ENCODE data around the gene KRT9.
"Not testable (repeated sequence)": the region's sequence is repeated elsewhere in the genome, so short reads cannot be mapped to it uniquely, and the experiment has no call there.

Gene KRT9, protein sequence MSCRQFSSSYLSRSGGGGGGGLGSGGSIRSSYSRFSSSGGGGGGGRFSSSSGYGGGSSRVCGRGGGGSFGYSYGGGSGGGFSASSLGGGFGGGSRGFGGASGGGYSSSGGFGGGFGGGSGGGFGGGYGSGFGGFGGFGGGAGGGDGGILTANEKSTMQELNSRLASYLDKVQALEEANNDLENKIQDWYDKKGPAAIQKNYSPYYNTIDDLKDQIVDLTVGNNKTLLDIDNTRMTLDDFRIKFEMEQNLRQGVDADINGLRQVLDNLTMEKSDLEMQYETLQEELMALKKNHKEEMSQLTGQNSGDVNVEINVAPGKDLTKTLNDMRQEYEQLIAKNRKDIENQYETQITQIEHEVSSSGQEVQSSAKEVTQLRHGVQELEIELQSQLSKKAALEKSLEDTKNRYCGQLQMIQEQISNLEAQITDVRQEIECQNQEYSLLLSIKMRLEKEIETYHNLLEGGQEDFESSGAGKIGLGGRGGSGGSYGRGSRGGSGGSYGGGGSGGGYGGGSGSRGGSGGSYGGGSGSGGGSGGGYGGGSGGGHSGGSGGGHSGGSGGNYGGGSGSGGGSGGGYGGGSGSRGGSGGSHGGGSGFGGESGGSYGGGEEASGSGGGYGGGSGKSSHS

DNA sequence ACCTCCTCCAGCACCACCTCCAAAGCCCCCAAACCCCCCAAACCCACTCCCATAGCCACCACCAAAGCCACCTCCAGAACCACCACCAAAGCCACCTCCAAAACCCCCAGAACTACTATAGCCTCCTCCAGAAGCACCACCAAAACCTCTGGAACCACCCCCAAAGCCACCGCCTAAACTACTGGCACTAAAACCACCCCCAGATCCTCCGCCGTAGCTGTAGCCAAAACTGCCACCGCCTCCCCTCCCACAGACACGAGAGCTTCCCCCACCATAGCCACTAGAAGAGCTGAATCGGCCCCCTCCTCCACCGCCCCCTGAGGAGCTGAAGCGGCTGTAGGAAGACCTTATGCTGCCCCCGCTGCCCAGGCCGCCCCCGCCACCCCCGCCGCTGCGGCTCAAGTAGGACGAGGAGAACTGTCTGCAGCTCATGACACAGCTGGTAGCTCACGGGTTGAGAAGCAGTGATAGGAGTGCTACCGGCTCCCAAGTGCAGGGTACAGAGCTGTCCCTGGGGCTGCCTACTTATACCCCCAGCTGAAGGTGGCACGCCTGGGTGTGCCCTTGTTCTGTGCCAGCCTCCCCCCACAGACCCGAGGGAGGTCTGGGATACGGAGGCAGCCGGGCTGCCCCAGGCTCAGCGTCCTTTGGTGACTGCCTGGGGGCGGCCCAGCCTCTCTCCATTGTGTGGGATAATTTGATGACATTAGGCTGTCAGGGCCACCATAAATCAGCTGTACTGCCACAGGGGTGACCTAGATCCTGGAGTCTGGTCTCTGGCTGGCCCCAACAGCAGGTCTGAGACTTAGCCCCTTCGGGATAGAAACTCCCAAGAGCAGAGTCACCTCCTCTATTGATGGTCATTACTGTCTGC lies at the start of gene KRT9:
KRT9 (minus strand) TSS at position 499 of the 874 bp plus-strand sequence; CDS start at position 432, 67 bp downstream.
- DNase-seq = no peak

GRCh38 chr17:41621435-41621817 lies 49.6 kb upstream of the KRT9 start:
- DNase-seq = not testable (repeated sequence)

DNA sequence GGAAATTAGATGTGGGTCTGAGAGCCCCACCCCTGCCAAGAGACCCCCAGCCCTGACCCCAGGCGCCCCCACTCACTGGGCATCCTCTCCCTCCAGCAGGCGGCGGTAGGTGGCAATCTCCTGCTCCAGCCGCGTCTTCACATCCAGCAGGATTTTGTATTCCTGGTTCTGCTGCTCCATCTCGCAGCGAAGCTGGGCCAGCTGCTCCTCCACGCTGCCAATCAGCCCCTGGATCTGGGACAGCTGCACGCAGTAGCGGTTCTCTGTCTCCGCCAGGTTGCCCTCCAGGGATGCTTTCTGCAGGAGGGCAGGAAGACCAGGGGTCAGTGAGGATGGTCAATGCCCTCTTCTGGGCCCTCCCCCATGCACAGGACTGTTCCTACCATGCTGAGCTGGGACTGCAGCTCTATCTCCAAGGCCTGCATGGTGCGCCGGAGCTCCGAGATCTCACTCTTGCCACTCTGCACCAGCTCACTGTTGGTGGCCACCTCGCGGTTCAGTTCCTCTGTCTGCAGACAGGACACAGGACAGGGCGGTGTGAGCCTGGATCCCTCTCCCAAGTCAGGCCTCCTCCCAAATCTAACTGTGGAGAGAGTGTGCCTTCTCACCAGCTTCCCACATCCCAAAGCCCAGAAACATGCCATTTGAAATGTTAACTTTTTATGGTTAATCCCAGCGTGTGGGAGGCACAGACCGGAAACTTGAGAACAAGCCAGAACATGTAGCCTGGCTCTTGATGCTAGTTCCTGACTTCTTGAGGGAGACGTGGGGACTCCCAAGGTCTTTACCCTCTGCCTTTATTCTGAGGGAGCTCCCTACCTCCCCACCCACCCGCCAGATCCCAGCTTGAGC lies 49.0 kb upstream of the KRT9 start:
- DNase-seq = no peak

DNA sequence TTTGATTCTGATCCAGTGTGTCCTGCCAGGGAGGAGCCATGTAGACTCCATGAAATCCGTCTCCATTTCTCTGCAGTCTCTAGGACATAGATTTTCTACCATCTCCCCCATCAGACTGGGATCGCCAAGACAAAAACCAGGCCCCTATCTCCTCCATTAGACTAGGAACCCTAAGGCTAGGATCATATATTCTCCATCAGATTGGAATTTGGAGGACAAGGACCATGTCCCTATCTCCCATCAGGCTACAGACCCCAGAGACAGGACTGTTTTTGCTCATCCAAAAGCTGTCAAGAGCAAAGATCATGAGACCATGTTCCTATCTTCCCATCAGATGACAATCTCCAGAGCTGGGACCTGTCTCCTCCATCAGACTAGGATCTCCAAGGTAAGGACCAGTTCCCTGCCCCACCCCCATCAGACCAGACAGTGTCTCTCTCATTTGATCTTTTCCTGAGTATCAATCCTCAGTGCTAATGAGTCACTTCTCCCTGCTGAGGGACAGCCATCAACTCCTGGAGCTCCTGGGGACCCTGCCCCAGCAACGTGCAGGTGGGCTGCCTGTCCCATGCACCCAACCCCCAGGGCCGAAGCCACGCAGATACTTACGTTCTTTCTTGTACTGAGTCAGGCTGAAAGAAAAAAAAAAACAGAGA lies 48.2 kb upstream of the KRT9 start:
- DNase-seq = not testable (repeated sequence)

DNA sequence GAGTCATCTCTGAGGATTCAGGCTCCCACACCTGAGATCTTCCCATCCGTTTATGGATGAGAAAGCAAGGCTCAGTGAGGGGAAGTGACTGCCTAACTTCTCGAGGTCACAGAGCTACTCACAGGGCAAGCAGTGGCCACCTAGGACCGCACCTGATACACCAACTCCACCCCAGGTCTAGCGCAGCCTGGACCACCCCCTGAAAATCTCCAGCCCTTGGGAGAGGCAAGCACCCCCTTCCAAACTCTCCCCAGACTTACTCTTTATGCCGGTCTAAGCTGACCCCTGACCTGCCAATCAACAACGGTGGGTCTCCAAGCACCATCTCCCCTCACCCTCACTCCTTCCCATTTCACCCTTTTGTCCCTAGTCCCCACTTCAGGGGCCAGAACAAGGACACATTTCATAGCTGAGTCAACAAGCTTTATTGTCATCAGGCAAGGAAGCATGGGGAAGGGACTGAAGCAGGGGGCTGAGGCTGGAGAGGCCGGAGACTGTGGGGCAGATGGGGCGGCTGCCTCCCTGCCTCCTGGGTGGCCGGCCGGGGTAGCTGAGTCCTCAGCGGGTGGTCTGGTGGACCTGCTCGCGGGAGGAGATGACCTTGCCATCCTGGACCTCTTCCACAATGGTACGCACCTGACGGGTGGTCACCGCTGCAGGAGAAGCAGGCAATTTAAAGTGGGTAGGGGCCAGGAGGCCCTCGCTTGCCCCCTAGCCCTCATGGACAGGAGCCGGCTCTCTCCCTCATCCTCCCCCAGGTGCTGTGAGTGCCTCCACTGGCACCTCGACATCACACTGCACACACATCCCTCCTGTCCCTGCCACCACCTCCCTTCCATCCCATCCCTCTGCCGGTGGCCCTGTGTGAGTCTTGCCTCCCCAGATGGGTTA lies 47.4 kb upstream of the KRT9 start:
- no peak for DNase-seq

DNA sequence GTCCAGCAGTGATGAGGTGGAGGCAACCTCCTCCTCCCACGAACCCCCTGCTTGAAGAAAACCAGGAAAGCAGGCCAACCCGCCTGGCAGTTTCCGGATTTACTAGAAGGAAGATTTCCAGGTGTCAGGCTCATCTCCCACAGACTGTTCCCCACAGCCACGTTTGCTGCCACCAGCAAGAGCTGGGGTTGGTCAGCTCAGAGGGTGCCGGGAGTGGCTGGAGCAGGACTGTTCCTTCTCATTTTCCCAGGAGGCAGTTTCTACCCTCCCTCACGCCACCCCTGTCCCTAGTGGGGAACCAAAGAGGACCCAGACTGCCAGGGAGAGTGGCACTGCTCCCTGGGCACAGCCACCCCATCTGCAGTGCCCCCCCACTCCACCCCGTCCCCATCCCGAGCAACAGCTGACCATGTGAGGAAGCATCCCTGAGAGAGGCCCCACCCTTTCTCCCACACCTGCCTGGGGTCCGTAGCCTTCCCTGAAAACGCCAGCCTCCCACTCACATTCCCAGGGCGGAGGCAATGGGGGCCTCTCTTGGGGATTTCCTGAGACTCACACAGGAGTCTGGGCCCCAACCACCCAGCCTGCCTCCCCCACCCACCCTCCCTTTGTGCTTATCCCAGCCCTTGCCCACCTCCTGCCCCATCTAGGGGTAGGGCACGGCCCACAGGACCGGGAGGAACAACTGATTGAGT lies 46.6 kb upstream of the KRT9 start:
- no peak for DNase-seq

DNA sequence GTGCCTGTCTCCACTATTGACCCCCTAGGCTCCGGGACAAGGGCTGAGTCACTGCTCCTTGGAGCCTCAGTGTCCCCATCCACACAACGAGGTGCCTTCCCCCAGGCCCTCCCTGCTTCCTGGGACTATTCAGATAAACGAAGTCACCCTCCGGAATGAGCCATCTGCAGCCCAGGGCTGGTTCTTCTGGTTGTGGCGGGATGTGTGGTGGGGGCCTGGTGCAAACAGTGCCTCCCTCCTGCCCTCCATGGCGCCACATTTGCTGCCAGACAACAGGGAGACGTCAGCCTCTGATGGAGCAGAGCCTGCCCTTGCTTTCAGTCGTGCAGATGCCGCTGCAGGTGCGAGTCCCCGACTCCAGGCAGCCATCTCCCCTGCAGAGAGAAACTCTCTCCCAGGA lies 45.8 kb upstream of the KRT9 start:
- DNase-seq = no peak

DNA sequence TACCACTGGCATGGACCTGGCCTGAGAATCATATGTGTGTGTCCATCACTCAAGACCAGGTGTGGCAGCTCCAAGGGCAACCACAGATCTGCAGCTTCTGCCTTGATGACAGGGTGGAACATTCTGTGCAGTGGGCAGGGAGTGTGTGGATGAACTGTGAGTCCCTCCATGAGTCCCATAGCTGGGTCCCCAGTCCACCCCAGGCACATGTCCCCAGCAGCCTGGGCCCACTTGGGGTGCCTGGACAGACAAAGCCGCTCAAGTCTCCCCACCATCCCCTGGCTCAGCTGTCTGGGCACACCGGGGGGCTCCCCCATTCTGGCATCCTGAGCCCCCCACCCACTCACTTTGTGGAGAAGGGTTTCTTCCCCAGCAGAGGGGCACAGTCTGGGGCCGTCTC lies 45.3 kb upstream of the KRT9 start:
- DNase-seq = no peak

GRCh38 chr17:41616486-41616885 lies 44.6 kb upstream of the KRT9 start:
- not testable (repeated sequence) for DNase-seq

DNA sequence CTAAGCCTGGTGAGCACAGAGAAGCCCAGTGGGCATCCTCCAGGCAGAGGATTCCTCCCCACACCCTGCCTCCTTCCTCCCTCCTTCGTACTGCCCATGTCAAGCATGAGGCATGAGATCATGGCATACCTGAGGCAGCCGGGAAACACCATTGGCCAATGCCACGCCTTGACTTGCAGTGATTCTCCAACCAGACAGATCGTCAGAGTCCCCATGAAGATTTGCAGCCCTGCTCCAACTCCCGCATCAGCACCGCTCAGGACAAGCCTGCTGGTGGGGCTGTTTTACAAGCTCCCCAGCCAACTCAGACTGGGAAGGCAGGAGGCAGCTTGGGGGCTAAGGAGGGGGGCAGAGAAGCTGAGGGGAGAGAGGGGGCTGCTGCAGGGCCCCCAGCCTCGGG lies 43.6 kb upstream of the KRT9 start:
- DNase-seq = no peak

- not testable (repeated sequence) for DNase-seq
These were observed 42.9 kb upstream of the KRT9 start for GRCh38 chr17:41614767-41615166.

DNA sequence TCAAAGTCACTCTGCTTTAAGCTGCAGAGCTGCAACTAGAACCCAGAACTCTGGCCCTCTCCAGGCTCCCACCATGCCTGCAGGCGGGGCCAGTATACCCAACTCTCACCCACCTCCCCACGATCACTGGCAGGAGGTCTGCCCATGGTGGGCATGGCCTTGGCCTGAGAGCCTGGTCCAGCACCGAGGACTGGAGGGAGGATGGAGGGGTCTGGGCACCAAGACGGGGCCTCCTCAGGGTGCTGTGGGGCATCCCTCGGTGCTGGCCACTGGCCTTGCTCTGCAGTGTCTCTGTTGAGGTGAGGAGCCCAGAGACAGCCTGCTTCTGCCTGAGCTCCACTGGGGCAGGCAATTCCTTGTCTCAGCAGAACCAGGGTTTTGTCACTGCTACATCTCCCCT lies 42.2 kb upstream of the KRT9 start:
- no peak for DNase-seq

DNA sequence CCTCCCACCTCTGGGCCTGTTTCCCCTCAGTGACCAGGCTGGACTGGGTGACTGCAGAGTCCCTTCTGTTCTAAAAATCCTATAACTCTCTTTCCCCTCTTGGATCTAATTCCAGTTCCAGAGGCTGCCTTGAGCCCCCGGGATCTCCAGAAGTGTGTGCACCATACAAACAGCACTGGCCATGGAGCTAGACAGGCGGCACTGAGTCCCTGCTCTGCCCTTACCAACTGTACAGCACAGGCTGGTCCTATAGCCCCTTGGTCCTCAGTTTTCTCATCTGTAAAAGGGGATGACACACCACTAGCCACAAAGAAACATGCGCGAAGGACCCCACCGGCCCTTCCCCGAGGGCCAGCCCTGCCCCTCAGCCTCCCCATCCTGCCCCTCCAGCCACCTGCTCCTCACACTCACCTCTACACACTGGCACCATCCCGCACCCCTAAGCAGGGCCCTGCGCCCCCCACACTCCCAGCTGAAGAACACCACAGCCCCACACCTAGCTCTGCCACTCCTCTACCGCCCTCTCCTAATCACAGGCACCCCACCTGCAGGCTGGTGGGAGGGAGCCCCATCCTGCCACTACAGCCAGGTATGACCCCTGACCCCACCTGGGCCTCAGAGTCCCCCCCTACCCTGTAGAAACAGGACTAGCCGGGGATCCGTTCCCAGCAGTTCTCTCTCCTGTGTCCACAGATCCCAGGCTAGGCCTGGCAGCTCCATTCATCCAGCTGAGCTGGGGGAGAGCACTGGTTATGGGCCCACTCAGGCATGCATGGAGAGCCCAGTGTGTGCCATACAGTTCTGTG lies 41.6 kb upstream of the KRT9 start:
- DNase-seq = no peak

DNA sequence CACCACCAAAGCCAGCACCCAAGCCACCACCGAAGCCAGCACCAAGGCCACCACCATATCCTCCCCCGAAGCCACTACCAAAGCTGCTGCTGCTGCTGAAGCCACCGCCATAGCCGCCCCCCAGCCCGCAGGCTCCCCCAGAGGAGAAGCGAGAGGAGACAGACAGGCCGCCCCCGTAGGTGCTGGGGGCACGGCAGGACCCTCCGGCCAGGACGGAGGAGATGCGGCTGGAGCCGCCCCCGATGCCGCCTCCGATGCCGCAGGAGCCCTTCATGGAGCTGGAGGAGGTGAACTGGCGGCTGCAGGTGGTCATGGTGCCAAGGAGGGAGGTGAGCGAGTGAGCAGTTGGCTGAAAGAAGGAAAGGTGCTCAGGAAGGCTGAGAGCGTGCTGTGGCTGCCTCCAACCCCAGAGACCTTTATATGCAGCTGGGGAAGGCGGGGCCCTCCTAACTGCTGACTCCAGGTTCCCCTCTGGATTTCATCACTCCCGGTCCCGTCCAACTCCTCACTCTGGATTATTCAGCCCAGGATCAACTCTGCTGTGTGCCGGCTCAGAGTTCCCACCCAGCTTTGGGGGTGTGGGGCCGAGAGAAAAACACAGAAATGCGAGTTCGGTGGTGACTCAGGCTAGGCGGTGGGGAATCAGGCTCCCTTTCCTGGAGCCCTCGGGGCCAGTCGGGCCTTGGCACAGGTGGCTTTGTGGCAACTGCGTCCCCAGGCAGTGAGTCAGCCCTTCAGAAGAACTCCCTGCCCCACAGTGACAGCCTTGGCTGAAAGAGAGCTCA lies 40.7 kb upstream of the KRT9 start, which contains the start of gene KRT16:
KRT16 (minus strand) TSS at position 392 of the 785 bp plus-strand sequence; CDS start at position 313, 79 bp downstream.
- not testable (repeated sequence) for DNase-seq

GRCh38 chr17:41610965-41611640 lies 39.2 kb upstream of the KRT9 start:
- DNase-seq = no peak

GRCh38 chr17:41610061-41610517 lies 38.2 kb upstream of the KRT9 start:
- not testable (repeated sequence) for DNase-seq

- not testable (repeated sequence) for DNase-seq
These were observed 35.1 kb upstream of the KRT9 start for GRCh38 chr17:41606930-41607329.

DNA sequence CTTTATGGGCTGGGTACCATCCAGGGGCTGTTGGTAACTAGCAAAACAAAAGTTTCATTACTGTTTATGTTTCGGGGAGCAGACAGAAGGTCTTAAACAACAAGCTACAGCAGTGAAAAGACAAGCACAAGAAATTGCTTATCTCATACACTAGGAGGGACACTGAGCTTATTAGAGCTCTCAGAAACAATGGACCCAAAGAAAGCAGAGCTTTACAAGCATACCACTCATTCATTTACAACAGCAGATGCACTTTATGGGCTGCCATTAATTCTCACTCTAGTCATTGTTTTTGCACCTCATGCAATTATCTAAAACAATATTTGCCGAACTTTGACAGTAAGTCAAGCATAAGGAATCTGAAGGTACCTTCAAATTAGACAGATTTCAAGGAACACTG lies 30.7 kb upstream of the KRT9 start:
- DNase-seq = no peak
